Fibroblast of skin of left quadriceps (primary cell): ENCODE measurements around the gene ESPNL.

Experiments used
- DNase-seq, 2 experiments: peaks; one replicate each; pipeline ENCODE4 v3.0.0-alpha.2; 2013; ENCODE audit warnings: low read depth in 2 of 2

Gene ESPNL

DNA sequence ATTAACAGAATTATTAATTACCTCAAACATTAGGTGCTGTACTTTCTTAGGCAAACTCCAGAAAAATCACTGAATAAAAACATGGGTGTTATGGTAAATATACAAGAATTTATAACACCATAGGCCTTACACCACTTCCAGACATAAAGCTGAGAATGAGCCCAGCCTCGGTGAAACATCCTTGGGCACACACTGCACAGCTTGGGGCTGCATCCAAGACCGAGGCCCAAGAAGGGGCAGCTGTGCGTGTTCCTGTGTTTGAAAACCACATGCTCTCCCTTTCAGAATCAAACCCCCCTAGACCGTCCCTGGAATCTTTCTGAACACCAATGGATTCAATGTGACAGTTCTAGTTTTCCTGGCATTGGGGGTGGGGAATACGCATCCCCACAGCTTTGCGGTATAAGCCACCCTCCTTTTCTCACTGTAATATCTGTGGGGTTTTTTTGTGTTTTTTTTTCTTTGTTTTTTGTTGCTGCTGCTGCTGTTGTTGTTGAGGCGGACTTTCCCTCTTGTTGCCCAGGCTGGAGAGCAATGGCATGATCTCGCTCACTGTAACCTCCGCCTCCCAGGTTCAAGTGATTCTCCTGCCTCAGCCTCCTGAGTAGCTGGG lies 71.5 kb downstream of the ESPNL start:
- DNase-seq: no peak

DNA sequence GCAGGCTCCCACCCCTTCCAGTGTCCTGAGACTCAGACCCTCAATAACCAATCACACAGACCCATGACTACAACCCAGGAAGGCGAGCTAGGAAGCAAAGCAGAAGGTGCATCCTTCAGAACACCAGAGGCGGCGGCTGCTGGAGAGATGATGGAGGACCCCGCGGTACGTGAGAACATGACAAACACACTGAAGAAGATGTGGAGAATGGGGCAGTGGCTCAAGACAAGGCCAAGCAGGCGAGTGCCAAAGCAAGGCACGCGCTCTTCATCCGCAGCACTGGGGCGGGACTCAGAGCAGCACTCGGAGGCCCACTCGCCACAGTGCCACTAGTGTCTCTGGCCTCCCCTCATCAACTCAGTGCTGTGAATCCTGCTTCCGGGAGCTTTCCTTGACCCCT lies 72.3 kb downstream of the ESPNL start:
- DNase-seq: no peak

- DNase-seq: no peak
These were observed 73.6 kb downstream of the ESPNL start for GRCh38 chr2:238173692-238174091.

DNA sequence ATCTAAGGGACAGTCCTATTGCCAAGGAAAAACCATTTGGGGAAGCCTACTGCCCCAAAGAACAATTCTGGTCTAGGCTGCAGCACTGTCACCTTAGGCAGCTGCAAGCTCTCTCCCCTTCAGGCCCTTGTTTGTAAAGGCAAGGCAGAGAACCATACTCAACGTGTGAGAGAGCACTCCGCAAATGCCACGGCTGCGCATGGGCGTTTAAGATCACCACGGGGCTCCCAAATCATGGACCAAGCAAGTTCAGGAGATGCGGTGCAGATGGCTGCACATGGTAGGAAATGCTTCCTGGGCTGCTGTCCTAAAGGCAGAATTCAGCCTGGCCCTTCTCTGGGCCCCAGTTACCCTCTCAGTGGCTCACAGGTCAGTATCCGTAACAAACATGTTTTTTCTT lies 74.2 kb downstream of the ESPNL start:
- DNase-seq: no peak

DNA sequence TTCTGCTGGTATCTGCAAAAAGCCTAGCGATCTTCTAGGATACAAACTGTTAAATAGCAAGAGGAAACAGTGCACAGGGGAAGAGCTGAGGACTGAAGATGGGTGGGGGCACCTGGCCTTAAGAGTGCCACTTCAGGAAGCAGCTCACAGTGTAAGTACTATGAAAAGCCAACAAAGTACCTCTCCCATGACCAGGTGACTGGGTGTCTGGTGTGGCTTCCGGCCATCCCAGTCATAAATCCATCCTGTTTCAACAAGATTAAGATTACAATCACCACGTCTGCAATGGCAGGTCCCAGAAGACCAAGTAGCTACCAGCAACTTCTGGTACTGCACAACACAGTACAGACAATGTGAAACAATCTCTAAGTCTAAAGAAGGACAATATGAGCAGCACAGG lies 74.6 kb downstream of the ESPNL start:
- DNase-seq: no peak

DNA sequence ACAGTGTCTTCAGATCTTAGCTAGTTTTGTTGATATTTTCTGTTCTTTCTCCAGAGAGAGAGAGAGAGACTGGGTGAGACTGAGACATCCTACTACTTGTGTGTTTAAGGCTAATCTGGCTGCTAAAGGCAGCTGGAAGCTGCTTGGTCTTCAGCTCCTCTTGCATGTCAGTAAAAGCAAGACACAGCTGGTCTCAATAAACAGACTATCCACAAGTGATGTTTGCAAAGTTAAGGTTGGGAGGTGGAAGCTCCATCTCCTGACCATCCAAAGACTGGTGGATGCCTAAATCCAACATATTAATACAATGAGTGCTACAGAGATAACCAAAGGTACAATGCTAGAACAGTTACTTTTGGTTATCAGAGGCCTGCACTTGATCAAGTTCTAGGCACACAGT lies 76.5 kb downstream of the ESPNL start:
- DNase-seq: no peak

- no peak for DNase-seq
These were observed 80.4 kb downstream of the ESPNL start for GRCh38 chr2:238180554-238180953.

DNA sequence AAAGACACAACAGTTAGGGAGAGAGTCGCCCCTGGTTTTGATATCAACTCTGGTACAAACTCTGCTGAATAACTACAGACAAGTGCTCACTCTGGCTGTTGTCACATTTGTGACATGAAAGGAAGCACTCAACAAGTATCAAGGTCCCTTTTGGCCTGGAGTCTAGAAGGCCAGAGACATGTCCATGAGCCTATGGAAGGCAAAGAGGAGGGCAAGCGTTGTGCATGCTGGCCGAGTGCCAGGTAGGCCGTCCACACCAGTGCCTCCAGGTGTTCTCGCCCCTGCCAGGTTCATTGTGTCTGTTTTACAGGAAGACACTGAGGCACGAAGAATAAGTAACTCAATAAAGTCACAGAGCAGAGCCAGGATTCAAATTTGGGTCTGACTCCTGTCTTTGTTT lies 82.2 kb downstream of the ESPNL start:
- no peak for DNase-seq
